Stimulated activated naive CD8-positive, alpha-beta T cell treated with anti-CD3 and anti-CD28 coated beads, Interleukin-15, amount 100 ng/mL, for 72 hours (primary cell): ENCODE data around the gene MYADM.
"Not testable (repeated sequence)": the region's sequence is repeated elsewhere in the genome, so short reads cannot be mapped to it uniquely, and the experiment has no call there.

ENCODE experiments used
- ATAC-seq: fragments of 150-1000 bp; cut with Tn5 transposase; 2 replicates; pipeline ENCODE4 v1.10.0; 2021; ENCODE audit warnings: mild to moderate bottlenecking, moderate library complexity
- DNase-seq, 2 donors: peaks; one replicate each; pipeline ENCODE4 v3.0.0; 2021 to 2022
- H3K27ac Mint-ChIP-seq, 2 donors: one replicate each; pipeline ENCODE4 v1.8.0; 2022; ENCODE audit warnings: mild to moderate bottlenecking in 2 of 2, mixed read lengths in 2 of 2, moderate library complexity in 2 of 2
- H3K27me3 Mint-ChIP-seq: one replicate; pipeline ENCODE4 v1.8.0; 2022; ENCODE audit warnings: mixed read lengths
- H3K4me1 Mint-ChIP-seq: one replicate; pipeline ENCODE4 v1.8.0; 2022; ENCODE audit warnings: mild to moderate bottlenecking, mixed read lengths
- H3K4me3 Mint-ChIP-seq, 2 donors: one replicate each; pipeline ENCODE4 v1.8.0; 2022; ENCODE audit warnings: mild to moderate bottlenecking in 2 of 2, mixed read lengths in 2 of 2, moderate library complexity in 1 of 2
- H3K9me3 Mint-ChIP-seq, 2 donors: one replicate each; pipeline ENCODE4 v1.8.0; 2022; ENCODE audit warnings: mixed read lengths in 2 of 2

Gene MYADM

DNA sequence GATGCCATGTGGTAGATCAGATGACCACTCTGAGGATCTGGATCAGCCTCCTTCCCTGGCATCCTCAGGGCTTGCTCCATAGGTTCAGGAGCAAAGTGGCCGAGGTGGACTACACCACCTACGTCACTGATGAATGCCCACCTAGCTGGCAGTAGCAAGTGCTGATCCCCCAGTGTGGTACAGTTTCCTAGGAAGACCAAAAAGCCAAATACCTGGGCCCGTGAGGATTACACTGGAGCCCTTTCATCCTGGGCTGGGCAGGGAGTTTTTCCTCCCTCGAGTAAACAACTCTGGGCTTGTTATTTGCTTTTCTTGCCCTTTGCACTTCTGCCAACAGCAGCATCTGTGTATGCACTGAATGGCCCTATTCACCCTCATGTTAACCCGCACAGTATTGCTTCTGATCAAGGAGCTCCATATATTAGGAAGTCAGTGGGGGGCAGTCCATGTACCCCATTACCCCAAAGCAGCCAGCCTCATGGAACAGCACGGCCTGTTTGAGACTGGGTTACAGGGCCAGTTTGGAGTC lies 3.3 kb upstream of the MYADM start:
- Mint-ChIP-seq H3K4me3 (no peak overlapping the region), H3K9me3 (no peaks in the 10 kb centered on the region), H3K27me3 (no peaks in the 10 kb centered on the region), H3K27ac (no peak overlapping the region), H3K4me1 (peaks cover 28% of the 10 kb centered on the region)
- ATAC-seq (no peak), DNase-seq (no peak)

- H3K4me3 Mint-ChIP-seq, result peak overlapping the region; percentile 92 to 98
- no peaks in the 10 kb centered on the region for H3K27me3 Mint-ChIP-seq
- ATAC-seq (no peak), DNase-seq (no peak)
- H3K4me1 Mint-ChIP-seq, result peaks cover 30% of the 10 kb centered on the region
- no peak overlapping the region for H3K27ac Mint-ChIP-seq
- H3K9me3 Mint-ChIP-seq, result no peaks in the 10 kb centered on the region
Observed at GRCh38 chr19:53865523-53865917, 2.2 kb upstream of the MYADM start.

DNA sequence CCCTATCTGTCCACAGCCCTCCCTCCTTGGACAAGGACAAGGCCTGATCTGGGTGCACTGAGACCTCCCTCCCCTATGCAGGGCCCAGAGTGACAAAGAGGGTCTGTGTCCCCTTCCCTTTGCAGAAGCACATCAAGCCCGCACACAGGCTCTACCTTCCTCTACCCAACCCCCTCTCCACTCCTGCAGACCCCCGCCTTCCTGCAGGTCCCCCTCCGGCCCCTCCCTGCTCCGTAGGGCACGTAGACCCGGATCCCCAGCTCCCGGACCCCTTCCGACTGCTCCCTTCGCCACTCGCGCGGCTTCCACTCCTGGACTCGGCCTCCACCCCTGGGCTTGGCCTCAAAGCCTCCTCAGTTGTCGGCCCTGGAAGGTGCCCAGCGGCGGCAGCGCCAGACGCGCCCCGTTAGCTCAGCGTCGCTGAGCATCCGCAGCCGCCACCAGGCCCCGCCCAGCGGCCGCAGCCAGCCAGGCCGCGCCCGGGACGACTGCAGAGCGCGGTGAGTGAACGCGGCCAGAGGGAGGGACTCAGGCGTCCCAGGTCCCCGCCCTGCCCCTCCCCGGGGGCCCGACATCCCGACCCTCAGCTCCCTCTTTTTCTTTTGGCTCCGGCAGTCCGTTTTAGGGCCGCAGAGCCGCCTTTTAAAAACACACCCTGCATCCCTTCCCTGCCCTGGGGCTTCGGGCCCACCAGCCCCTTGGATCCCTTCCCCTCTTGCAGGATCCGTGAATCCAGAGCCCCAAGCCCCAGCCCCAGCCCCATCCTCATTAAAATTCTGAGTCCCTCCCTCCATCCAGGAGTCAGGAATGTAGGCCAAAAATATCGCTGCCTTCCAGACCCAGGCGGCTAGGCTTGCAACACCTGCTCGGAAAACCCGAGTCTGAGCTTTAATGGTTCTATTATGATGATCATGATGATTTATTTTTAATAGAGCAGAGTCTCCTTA lies 1.5 kb upstream of the MYADM start:
- H3K4me3 Mint-ChIP-seq, result peak overlapping the region; percentile 92 to 98
- peak; percentile 40 for ATAC-seq
- peaks cover 37% of the 10 kb centered on the region for H3K4me1 Mint-ChIP-seq
- H3K9me3 Mint-ChIP-seq, result no peaks in the 10 kb centered on the region
- no peaks in the 10 kb centered on the region for H3K27me3 Mint-ChIP-seq
- peak; percentile 55 to 63 for DNase-seq
- H3K27ac Mint-ChIP-seq, result peak overlapping the region; percentile 91 to 99

GRCh38 chr19:53866865-53867224 lies 838 bp upstream of the MYADM start:
- peak overlapping the region; percentile 99 for H3K27ac Mint-ChIP-seq
- H3K27me3 Mint-ChIP-seq, result no peaks in the 10 kb centered on the region
- ATAC-seq, result no peak
- DNase-seq, result no peak
- H3K4me1 Mint-ChIP-seq, result peaks cover 43% of the 10 kb centered on the region
- no peaks in the 10 kb centered on the region for H3K9me3 Mint-ChIP-seq
- H3K4me3 Mint-ChIP-seq, result peak overlapping the region; percentile 92 to 98

- ATAC-seq (no peak), DNase-seq (peak in 1 of 2 donors; percentile 34)
- no peaks in the 10 kb centered on the region for H3K9me3 Mint-ChIP-seq
- peaks cover 54% of the 10 kb centered on the region for H3K4me1 Mint-ChIP-seq
- H3K27ac Mint-ChIP-seq, result peak overlapping the region; percentile 78 to 92
- peak overlapping the region; percentile 92 to 98 for H3K4me3 Mint-ChIP-seq
- no peaks in the 10 kb centered on the region for H3K27me3 Mint-ChIP-seq
Observed at GRCh38 chr19:53868091-53868891, 608 bp downstream of the MYADM start.

DNA sequence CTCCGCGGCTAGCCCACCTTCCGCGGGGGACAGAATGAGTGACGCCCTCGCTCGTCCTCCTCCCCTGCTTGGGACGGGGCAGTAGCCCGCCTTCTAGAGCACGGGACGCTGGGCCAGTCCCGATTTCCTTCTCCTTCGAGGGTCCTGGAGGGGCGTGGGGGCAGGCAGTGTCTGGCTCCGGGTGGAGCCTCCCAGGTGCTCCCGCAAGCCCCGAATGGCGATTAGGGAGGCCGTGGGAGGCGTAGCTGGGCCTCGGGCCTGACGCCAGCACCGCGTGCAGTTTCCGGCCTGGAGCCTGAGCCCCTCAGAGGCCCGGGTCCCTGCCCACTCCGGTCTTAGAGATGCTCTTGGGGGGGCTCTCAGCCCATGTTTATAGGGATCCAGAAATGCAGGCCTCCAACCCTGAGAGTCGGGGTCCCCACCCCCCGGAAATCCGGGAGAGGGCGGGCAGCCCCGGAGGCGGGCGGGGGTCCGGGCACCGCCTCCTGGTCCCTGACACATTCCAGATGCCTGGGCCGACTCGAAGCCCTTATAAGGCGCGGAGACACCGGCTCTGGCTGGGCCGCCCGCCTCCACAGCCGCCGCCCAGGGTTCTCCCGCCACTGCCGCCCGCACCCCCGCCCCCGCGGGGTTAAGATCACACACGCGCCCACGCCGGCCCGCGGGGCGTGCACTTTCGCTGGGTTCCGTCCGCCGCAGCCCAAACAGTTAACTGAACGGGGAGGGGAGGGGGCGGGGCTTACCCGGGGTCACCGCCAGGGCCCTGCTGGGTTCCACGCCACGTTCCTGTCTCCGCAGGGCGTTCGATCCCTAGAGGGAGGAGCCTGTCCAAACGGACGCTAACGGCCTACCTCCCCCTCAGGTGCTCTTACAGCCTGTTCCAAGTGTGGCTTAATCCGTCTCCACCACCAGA lies 1.5 kb downstream of the MYADM start:
- peaks cover 62% of the 10 kb centered on the region for H3K4me1 Mint-ChIP-seq
- no peaks in the 10 kb centered on the region for H3K9me3 Mint-ChIP-seq

DNA sequence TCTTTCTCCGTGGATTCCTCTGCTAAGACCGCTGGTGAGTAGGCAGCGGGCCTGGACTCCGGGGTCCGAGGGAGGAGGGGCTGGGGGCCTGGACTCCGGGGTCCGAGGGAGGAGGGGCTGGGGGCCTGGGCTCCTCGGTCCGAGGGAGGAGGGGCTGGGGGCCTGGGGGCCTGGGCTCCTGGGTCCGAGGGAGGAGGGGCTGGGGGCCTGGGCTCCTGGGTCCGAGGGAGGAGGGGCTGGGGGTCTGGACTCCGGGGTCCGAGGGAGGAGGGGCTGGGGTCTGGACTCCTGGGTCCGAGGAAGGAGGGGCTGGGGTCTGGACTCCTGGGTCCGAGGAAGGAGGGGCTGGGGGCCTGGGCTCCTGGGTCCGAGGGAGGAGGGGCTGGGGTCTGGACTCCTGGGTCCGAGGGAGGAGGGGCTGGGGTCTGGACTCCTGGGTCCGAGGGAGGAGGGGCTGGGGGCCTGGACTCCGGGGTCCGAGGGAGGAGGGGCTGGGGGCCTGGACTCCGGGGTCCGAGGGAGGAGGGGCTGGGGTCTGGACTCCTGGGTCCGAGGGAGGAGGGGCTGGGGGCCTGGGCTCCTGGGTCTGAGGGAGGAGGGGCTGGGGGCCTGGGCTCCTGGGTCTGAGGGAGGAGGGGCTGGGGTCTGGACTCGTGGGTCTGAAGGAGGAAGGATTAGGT lies 2.3 kb downstream of the MYADM start:
- ATAC-seq, H3K9me3 Mint-ChIP-seq, DNase-seq, H3K27me3 Mint-ChIP-seq: not testable (repeated sequence)
- Mint-ChIP-seq H3K4me1 (peaks cover 70% of the 10 kb centered on the region), H3K4me3 (peak overlapping the region; percentile 92 to 98), H3K27ac (peak overlapping the region; percentile 80 to 89)

More for the DNA sequence above, 1.5 kb downstream of the MYADM start:
- Mint-ChIP-seq H3K27ac (peak overlapping the region; percentile 89 to 94), H3K4me3 (peak overlapping the region; percentile 92 to 98), H3K27me3 (no peaks in the 10 kb centered on the region)
- DNase-seq (peak; percentile 79 to 87), ATAC-seq (peak; percentile 66)

- Mint-ChIP-seq H3K27ac (no peak overlapping the region), H3K27me3 (no peaks in the 10 kb centered on the region), H3K9me3 (no peaks in the 10 kb centered on the region), H3K4me1 (peaks cover 75% of the 10 kb centered on the region), H3K4me3 (peak overlapping the region; percentile 48 to 49)
- ATAC-seq, result no peak
- DNase-seq, result no peak
Observed at GRCh38 chr19:53870485-53870844, 2.8 kb downstream of the MYADM start.

DNA sequence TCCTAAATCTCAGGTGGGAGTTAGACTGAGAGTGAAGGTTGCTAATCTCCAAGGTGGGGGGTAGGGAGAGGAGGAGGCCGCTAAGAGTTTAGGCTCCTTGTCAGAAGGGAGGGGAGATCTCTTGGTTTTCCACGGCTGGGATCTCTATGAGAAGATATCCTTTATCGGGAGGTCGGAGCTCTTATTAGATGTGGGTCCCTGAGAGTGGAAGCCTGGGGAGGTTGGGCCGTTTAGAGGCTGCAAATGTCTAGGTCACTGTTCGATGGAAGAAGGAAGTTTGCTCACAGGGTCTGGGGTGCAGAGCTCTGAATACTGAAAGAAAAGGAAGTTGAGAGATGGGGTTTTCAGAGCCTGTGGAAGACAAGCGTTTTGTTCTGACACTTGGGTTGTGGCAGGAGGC lies 3.8 kb downstream of the MYADM start:
- no peaks in the 10 kb centered on the region for H3K9me3 Mint-ChIP-seq
- peaks cover 73% of the 10 kb centered on the region for H3K4me1 Mint-ChIP-seq
- ATAC-seq, result no peak
- H3K27me3 Mint-ChIP-seq, result no peaks in the 10 kb centered on the region
- DNase-seq, result no peak
- H3K4me3 Mint-ChIP-seq, result peak overlapping the region in 1 of 2 donors; percentile 30
- H3K27ac Mint-ChIP-seq, result no peak overlapping the region

GRCh38 chr19:53872762-53873161 lies 5.1 kb downstream of the MYADM start:
- Mint-ChIP-seq H3K27ac (no peak overlapping the region), H3K4me3 (no peak overlapping the region), H3K9me3 (no peaks in the 10 kb centered on the region), H3K27me3 (no peaks in the 10 kb centered on the region), H3K4me1 (peaks cover 74% of the 10 kb centered on the region)
- DNase-seq (no peak), ATAC-seq (no peak)

GRCh38 chr19:53873773-53874605 lies 6.3 kb downstream of the MYADM start:
- Mint-ChIP-seq H3K4me1 (peaks cover 68% of the 10 kb centered on the region), H3K9me3 (no peaks in the 10 kb centered on the region), H3K27ac (peak overlapping the region; percentile 50 to 91), H3K4me3 (peak overlapping the region; percentile 63 to 72), H3K27me3 (no peaks in the 10 kb centered on the region)
- DNase-seq (no peak), ATAC-seq (no peak)

- Mint-ChIP-seq H3K27ac (peak overlapping the region; percentile 4 to 91), H3K9me3 (no peaks in the 10 kb centered on the region), H3K27me3 (no peaks in the 10 kb centered on the region), H3K4me3 (peak overlapping the region; percentile 63 to 72), H3K4me1 (peaks cover 68% of the 10 kb centered on the region)
- ATAC-seq (no peak), DNase-seq (no peak)
Observed at GRCh38 chr19:53874606-53874990, 6.9 kb downstream of the MYADM start.

DNA sequence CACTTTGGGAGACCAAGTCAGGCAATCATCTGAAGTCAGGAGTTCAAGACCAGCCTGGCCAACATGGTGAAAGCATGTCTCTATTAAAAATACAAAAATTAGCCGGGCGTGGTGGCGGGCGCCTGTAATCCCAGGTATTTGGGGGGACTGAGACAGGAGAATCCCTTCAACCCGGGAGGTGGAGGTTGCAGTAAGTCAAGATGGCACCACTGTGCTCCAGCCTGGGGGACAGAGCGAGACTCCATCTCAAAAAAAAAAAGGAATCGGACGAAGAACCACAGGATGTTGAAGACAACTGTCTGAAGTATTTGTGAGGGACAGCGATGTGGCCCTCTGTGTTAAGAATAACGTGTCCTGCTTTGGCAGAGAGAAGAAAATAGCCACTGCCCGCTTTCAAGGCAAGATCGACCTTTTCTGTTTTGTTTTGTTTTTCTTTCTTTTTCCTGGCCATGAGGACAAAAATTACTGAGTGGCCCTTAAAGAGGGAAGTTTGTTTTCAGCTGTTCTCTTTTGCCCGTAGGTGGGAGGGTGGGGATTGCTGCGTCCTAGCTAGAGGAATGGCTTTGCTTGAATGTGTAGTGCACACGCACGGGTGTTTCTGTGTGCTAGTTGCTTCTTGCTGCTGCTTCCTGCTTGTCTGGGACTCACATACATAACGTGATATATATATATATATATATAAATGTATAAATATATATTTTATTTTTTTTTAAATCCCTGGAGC lies 8.1 kb downstream of the MYADM start:
- DNase-seq (no peak), ATAC-seq (no peak)
- Mint-ChIP-seq H3K27me3 (no peaks in the 10 kb centered on the region), H3K27ac (no peak overlapping the region), H3K9me3 (no peaks in the 10 kb centered on the region), H3K4me1 (peaks cover 63% of the 10 kb centered on the region), H3K4me3 (no peak overlapping the region)
